ENCODE results near the gene TMEM244. TPM values are rescaled to one million over a fixed set of nuclear protein-coding genes. Genes with fewer than 3 reads are reported as not detected.
"Not testable (repeated sequence)": the region's sequence is repeated elsewhere in the genome, so short reads cannot be mapped to it uniquely, and the experiment has no call there.

TMEM244 gene
- total RNA-seq, 2 donors from 2014 or later: not detected

- Histone ChIP-seq H3K4me1 (no peaks in the 10 kb centered on the region), H3K27ac (no peak overlapping the region), H3K36me3 (no peaks in the 10 kb centered on the region), H3K9me3 (no peaks in the 10 kb centered on the region), H3K4me3 (no peak overlapping the region), H3K27me3 (no peaks in the 10 kb centered on the region)
- TF ChIP-seq, protein P1, sequence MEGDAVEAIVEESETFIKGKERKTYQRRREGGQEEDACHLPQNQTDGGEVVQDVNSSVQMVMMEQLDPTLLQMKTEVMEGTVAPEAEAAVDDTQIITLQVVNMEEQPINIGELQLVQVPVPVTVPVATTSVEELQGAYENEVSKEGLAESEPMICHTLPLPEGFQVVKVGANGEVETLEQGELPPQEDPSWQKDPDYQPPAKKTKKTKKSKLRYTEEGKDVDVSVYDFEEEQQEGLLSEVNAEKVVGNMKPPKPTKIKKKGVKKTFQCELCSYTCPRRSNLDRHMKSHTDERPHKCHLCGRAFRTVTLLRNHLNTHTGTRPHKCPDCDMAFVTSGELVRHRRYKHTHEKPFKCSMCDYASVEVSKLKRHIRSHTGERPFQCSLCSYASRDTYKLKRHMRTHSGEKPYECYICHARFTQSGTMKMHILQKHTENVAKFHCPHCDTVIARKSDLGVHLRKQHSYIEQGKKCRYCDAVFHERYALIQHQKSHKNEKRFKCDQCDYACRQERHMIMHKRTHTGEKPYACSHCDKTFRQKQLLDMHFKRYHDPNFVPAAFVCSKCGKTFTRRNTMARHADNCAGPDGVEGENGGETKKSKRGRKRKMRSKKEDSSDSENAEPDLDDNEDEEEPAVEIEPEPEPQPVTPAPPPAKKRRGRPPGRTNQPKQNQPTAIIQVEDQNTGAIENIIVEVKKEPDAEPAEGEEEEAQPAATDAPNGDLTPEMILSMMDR (IDR thresholded peaks at IDR 0.05): no peak
- no peak for DNase-seq (ENCODE audit: low spot score)
These were observed 16.8 kb downstream of the TMEM244 start for GRCh38 chr6:129844118-129844891.

GRCh38 chr6:129843573-129843972 is 17.5 kb downstream of the TMEM244 start:
- no peaks in the 10 kb centered on the region for H3K9me3 ChIP-seq
- no peak for DNase-seq (ENCODE audit: low spot score)
- no peaks in the 10 kb centered on the region for H3K4me1 ChIP-seq
- no peak overlapping the region for H3K4me3 ChIP-seq
- H3K27ac ChIP-seq: no peak overlapping the region
- H3K36me3 ChIP-seq: no peaks in the 10 kb centered on the region
- H3K27me3 ChIP-seq: no peaks in the 10 kb centered on the region
- TF ChIP-seq, protein P1 (IDR thresholded peaks at IDR 0.05): no peak

GRCh38 chr6:129842881-129843409 is 18.2 kb downstream of the TMEM244 start:
- no peak for DNase-seq (ENCODE audit: low spot score)
- H3K36me3 ChIP-seq: no peaks in the 10 kb centered on the region
- H3K27me3 ChIP-seq: no peaks in the 10 kb centered on the region
- H3K4me3 ChIP-seq: no peak overlapping the region
- TF ChIP-seq, protein P1 (IDR thresholded peaks at IDR 0.05): no peak
- H3K4me1 ChIP-seq: no peaks in the 10 kb centered on the region
- no peak overlapping the region for H3K27ac ChIP-seq
- no peaks in the 10 kb centered on the region for H3K9me3 ChIP-seq

- Histone ChIP-seq H3K36me3 (no peaks in the 10 kb centered on the region), H3K4me3 (no peak overlapping the region), H3K27ac (no peak overlapping the region), H3K27me3 (no peaks in the 10 kb centered on the region), H3K9me3 (no peaks in the 10 kb centered on the region), H3K4me1 (no peaks in the 10 kb centered on the region)
- TF ChIP-seq, protein P1 (IDR thresholded peaks at IDR 0.05): no peak
- DNase-seq (ENCODE audit: low spot score): no peak
These were observed 19.0 kb downstream of the TMEM244 start for GRCh38 chr6:129842137-129842536.

GRCh38 chr6:129839562-129839961 is 21.6 kb downstream of the TMEM244 start:
- DNase-seq (ENCODE audit: low spot score); H3K36me3 ChIP-seq; H3K27ac ChIP-seq; H3K4me3 ChIP-seq; H3K27me3 ChIP-seq; H3K4me1 ChIP-seq; H3K9me3 ChIP-seq: not testable (repeated sequence)

- no peak overlapping the region for H3K27ac ChIP-seq
- no peaks in the 10 kb centered on the region for H3K9me3 ChIP-seq
- DNase-seq (ENCODE audit: low spot score): no peak
- TF ChIP-seq, protein P1 (IDR thresholded peaks at IDR 0.05): no peak
- H3K36me3 ChIP-seq: no peaks in the 10 kb centered on the region
- no peaks in the 10 kb centered on the region for H3K4me1 ChIP-seq
- H3K27me3 ChIP-seq: no peaks in the 10 kb centered on the region
- no peak overlapping the region for H3K4me3 ChIP-seq
These were observed 25.4 kb downstream of the TMEM244 start for GRCh38 chr6:129835691-129836090.

Measured in right atrium auricular region (tissue), 2 donors.